HG02981 (cell line): ENCODE data around the gene SDR9C7.
"Not testable (repeated sequence)": the region's sequence is repeated elsewhere in the genome, so short reads cannot be mapped to it uniquely, and the experiment has no call there.

Source experiments
- ATAC-seq: cut with Tn5 transposase; IDR thresholded peaks from one replicate; pipeline ENCODE4 v1.9.1; 2021; ENCODE audit warnings: mild to moderate bottlenecking, moderate library complexity; ENCODE audit not compliant: unreplicated experiment

Gene SDR9C7

DNA sequence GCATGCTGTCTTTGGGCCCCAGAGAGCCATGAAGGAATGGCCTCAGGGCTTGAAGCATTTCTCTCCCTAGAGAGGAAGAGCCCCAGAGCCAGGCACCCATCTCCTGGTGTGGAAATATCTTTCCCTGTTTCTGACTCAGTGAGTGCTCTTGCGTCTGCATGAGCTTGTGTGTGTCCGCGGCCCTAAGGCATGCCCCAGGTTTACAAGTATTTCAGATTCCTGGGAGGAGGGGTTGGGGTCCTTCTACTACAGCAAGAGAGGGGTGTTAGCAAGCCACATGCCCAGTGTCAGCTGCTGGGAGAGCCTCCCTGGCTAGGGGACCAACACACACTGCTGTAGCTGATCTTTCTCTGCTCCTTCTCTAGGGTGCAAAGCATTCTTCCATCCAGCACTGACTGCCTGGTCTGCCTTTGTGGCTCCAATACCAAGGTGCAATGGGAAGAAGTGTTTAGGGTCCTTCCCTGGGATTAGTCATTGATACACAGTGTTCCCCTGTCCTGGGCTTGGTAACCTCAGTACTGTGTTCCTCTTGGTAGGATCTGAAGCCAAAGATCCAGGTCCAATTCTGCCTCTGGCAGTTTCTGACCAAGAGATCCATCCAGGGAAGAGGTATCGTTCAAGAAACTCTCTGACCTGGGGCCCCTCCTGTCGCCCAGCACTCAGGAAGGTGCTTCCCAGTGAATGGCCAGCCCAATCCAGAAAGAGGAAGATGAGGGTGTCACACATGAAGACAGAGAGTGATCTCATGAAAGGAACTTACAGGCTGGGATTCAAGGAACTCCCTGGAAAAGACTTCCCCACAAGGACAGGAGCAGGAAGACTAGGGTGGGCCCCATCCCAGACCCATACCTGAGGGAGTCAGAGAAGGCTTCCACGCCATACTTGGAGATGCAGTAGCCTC, 20.1 kb upstream of the SDR9C7 start:
- ATAC-seq = no peak

DNA sequence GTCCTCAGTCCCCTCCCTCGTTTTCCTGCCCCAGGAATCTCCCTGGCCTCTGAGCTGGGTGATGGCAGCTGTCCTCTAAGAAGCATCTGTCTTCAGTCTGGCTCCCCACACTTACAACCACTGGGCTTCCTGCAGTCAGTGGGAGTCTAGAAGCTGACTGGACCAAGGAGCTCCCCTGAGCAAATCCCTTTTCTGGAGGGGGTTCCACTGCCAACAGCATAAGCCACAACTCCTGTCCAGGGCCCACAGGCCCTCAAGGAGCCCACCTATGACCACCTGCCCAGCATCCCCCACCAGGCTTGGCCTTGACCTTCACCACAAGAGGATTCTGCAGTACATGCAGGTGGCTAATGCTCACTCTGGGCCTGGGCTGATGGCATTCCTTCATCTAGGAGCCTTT, 19.1 kb upstream of the SDR9C7 start:
- ATAC-seq = no peak

DNA sequence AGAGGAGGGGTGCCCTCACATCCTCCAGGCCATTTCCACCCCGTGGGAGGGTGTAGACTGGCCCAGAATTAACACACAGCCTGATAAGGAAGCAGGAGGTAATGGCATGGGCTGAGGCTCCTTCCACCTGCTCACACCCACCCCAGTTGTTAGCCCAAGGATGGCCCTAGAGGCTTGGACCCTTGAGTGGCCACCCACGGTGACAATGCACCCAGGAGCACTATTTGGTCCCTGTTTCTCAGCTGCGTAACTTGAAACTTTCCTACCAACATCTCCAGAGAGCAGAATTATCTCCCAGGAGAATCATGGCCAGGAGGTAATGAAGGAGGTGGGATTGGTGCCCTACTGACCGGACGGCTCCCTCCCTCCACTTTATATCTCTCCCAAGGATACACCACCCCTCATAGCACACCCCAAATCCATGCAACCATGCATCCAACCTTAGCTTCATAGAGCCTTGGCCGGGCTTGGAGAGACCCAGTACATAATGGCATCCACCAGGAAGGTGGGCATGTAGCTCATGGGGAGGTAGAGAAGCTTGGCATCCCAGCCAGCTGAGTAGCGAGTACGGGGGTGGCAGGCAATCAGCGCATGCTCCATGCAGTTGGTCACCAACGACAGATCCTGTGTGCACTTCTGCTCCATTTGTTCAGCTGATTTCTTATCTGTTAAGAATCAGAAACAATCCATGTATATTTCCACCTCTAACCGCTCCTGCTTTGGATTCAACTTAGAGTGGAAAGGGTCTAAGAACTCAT, 17.6 kb upstream of the SDR9C7 start:
- ATAC-seq = no peak

DNA sequence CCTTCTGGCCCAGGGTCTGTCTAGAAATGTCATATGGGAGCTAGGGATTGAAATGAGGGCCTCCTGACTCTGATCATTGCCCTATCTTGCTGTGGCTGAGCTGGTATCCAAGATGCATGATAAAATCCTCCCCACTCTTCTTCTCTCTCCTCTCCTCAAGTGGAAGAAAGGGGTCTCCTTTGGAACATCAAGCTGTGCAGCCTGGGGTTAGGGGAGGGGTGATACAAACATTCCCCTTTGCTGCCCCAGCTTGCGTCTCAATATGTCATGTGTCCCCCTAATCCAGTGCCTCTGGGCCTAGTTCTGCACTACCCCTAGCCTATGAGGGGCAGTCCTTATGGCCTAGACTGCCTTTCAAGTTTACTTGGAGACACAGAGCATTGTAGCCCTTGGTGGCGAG, 14.7 kb upstream of the SDR9C7 start:
- no peak for ATAC-seq

DNA sequence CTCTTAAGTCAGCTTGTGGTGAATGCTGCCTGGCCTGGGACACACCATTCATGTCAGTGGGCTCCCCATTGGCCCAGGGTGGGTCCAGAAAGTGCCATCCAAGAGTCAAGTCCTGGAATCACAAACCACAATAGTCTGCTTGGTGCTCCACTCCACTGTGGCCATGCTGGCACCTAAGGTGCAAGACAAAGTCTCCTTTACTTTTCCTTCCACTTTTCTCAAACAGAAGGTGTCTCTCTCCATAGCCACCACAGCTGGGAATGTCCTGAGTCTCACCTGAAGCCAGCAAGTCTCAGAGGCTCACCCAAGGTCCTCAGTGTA, 14.2 kb upstream of the SDR9C7 start:
- ATAC-seq = no peak

DNA sequence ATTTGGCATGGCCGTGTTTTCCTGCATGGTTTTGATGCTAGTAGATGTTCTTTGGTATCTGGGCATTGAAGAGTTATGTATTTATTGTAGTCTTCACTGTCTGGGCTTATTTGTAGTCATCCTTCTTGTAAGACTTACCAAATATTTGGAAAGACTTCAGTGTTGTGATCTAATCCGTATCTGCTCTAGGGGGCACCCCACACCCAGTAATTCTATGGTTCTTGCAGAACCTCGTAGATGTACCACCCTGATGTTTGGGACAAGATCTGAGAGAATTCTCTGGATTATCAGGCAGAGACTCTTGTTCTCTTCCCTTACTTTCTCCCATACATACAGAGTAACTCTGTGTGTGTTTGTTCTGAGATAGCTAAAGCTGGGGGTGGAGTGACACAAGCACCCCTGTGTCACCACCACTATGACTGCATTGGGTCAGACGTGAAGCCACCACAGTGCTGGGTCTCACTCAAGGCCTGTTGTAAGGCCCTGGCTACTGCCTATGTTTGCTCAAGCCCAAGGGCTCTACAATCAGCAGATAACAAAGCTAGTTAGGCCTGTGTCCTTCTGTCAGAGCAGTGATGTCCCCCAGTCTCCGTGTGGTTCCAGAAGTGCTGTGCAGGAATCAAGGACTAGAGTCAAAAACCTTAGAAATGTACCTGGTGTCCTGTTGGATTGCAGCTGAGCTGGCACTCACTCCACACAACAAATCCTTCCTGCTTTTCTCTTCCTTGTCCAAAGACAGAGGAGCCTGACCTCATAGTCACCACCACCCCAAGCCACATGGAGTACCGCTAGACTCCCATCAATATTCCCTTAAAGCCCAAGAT, 13.6 kb upstream of the SDR9C7 start:
- no peak for ATAC-seq

DNA sequence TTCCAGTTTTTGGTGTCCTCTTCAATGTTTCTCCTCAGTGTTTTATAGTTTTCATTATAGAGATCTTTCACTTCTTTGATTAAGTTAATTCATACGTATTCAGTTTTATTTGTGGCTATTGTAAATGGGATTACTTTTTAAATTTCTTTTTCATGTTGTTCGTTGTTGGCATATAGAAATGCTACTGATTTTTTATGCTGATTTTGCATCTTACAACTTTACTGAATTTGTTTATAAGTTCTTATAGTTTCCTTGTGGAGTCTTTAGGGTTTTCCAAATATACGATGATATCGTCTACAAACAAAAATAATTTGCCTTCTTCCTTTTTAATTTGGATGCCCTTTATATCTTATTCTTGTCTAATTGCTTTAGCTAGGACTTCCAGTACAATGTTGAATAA, 9.7 kb upstream of the SDR9C7 start:
- no peak for ATAC-seq

DNA sequence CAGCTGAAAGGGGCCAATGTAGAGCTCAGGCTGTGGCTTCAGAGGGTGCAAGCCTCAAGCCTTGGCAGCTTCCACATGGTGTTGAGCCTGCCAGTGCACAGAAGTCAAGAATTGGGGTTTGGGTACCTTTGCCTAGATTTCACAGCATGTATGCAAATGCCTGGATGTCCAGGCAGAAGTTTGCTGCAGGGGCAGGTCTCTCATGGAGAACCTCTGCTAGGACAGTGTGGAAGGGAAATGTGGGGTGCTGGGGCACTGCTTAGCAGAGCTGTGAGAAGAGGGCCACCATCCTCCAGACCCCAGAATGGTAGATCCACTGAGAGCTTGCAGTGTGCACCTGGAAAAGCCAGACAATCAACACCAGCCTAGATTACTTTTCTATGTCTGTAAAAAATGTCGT, 9.2 kb upstream of the SDR9C7 start:
- not testable (repeated sequence) for ATAC-seq

DNA sequence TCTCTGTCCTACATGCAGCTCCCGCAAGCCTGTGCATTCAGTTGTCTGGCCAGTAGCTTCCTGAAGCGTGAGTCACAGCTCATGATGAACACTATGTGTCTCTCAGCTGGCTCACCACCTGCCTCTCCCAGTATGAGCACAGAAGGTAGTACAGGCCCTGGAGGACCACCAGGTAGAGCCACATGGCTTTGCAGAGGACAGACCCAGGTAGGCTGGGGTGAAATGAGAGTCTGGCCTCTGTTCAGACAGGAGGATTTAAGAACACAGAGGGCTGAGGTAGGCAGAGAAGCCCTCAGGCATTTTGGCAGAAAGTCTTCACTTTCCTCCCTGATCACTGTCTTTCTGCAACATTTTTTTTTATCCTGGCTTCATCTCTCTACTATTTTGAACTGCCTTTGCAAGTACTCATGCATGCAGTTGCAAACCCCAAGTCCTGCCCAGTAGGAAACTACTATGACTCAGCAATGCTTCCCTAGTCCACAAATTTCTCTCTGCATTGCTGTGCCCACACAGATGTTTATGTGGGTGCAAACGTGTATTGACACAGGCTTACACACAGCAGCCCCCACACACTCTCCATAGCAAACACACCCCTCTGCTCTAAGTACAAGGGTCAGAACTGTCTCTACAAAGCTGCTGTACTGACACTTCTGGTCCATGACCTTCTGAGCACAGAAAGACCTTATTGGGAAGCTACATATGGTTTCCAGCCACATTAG, 7.2 kb upstream of the SDR9C7 start:
- no peak for ATAC-seq

DNA sequence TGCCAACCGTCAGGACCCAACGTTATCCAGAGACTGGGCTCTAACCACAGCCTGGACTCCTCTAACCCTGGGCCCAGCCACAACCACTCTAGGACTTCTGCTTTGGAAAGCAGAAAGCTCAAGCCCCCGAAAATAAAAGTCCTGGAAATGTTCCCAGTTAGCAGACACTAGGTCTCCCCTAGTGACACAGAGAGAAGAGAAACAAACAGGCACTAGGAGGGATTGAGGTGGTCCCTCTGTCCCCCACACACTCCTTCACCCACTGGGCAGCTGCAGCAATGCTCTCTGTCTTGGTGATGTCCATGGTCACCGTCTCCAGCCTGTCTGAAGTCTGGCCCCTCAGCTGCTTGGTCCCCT, 6.7 kb upstream of the SDR9C7 start:
- ATAC-seq = not testable (repeated sequence)

DNA sequence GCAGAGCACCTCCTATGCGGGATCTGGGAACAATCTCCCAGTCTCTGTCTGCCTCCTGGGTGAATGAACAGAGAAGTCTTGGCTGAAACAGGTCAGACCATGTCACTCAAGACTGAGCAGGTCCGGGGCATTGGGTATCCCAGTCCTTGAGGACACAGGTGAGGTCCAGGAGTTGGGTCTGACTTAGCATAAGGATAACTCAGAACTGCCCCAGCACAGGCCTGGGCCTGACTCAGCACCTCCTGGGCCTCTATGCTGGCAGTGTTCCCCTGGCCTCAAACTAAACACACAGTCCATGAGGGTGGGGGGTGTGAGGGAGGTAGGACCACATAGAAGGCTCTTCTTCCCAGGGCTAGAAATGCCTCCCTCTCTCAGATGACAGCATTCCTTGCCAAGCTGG, 1.5 kb upstream of the SDR9C7 start:
- ATAC-seq = no peak

DNA sequence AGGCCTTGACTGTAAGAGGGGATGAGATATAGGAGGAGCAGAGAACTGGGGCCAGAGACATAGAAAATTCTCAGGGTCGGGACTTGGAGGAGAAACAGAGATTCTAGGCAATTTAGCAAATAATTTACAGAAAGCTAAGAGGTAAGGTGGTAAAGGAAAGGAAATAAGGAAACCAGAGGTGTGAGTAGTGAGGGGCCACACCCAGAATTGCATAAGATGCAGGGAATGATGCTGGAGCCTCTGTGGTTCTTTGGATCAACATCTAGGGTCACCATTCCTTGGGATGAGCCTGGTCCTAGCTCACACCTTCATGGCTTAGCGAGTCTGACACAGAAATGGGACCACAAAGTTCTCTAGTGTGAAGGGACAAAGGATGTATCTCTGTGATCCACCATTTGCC, 949 bp upstream of the SDR9C7 start:
- no peak for ATAC-seq

DNA sequence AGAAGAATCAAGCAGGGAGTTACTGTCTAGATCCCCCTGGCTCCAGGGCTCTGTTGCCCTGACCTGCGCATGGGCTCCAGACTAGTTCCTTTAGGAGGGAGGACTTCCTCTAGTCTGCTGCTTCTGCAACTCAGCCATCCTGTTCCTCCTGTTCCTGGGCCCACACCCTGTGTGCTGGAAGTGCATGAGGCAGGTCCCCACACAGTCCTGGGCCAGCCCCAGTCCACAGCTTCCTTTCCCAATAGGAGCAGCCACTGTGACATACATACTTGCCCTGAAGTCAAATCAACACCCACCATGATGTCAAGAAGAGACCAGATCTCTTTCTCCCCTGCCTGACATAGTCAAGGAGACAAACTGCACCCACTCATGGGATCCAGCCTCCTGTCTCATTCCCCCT, 1.3 kb downstream of the SDR9C7 start:
- no peak for ATAC-seq

DNA sequence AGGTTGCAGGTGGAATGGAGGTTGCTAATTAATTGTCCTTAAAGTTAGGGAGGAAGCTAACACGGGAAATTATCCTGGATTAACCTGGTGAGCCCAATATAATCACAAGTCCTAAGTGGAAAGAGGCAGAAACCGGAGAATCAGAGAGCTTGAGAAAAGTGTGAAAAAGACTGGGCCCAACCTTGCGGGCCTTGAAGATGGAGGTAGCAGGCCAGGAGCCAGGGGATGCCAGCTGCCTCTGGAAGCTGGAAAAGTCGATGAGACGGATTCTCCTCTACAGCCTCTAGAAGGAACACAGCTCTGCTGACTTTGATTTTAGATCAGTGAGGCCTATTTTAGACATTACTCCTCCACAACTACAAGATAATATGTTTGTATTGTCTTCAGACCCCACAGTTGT, 2.1 kb downstream of the SDR9C7 start:
- no peak for ATAC-seq

DNA sequence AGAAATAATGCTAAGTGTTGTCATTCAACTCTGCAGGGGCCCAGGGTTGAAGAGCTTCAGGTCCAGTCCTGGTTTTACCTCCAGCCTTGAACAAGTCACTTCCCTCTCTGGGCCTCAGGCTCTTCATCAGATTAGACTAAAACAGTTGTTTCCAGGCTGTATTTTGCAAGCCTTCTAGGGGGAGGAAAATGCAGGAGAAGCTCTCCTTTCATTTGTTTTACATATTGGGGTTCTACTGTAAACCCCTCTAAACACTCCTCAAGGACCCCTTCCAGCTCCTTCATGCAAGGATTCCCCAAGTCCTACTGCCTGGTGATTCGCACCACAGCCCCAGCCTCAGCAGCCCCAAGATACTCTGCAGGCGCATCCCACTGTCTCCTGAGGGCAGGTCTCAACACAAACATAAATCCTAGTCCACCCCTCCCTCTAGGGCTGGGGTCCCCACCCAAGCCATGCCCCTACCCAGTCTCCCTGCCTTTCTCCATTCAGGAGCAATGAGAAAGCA, 2.7 kb downstream of the SDR9C7 start:
- ATAC-seq = no peak

DNA sequence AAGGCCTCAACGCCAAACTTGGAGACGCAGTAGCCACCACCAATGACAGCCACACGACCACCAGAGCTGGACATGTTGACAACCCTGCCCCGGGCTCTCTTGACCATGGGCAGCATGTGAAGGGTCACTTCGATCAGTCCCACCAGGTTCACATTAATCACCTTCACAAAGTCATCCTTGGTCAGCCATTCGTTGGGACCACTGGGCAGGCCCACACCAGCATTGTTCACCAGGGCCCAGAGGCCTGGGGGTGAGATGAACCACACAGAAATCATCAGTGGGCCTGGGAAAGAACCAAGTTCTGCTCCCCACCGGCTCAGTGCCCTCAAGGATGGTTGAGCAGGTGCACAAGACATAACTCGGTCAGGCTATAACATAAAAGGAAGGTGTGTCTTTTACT, 4.0 kb downstream of the SDR9C7 start:
- no peak for ATAC-seq

DNA sequence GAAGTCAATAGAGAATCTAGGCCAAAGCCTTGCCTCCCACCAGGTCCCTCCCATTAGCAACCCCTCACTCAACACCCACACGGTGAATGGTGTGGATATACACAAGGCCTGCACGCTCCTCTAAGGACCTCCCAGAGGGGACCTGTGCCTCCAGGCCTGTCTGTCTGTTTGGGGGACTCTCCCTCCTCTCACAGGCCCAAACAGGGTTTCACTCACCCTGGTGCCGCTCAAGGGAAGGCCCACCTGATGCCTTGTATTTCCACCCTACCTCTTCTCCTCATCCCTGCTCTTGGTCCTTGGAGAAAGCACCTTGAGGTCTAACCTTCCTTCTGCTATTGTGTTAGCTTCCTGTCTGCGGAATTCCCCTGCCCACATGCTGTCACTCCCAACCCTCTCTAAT, 4.4 kb downstream of the SDR9C7 start:
- no peak for ATAC-seq

DNA sequence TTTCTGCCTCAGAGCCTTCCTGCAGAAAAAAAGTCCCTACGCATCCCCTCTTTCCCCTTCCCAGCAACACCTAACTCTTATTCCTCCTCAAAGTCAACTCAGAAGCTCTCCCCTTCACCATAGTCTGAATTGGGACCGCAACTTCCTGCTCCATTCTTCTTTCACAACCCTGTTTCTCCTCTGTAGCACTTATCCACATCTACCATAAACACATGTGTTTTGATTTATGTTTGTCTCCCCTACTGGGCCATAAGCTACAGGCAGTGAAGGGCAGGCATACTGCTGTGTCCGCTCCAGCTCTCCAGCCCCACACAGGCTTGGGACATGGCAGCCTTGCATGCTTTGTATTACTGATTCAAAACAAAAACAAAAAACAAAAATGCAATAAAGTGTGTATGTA, 5.9 kb downstream of the SDR9C7 start:
- ATAC-seq = no peak

DNA sequence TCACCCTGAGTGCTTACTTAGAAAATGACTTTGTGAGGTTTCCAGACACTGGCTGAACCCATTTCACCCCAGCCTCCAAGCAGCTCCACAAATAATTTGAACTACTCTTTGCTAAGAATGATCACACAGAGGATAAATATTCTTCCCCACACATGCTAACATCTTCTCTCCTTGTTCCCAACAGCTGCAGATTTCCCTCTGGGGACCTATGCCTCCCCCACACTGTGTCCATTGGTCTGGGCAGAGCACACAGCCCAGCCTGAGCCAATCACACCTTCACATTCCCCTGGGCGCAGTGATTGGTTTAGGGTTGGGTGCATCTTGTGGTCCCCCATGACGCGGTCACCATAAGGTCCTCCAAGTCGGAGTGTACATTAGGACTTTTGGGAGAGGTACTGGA, 6.9 kb downstream of the SDR9C7 start:
- no peak for ATAC-seq

DNA sequence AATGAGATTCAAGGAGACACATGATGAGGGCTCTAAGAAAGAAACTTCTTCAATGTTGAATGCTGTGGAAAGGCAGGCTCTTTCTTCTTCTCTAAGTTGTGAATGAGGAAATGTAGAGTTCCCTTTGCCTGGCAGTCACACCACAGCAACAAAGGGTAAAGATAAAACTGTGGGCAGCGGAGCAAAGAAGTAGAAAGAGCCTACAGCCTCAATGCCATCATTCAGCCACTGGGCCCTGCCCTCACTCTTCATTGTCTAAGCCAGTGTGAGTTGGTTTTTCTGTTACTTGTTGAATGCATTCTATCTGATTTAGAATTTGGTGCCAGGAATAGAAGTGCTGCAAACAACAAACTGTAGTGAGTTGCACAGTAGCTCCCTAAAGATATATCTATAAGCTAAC, 12.2 kb downstream of the SDR9C7 start:
- no peak for ATAC-seq

DNA sequence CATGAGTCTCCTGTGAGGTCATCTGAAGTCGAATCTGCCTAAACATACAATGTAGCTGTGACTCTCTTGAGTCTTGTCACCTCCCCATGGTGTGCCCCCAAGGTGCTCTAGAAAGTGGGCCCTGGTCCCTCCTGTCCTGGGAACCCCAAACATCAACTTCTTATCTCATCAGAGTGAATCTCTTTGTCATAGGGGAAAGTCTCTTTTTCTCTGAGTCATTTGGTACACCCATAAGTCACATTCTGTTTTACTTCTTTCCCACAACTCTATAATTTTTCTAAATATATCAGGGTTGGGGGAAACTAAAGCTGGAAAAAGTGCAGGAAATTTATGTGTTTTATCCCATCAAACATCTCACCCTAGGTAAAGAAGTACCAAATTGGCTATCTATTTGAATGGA, 12.9 kb downstream of the SDR9C7 start:
- no peak for ATAC-seq
